ENCODE data around the gene TAX1BP1. TPM values are rescaled to one million over a fixed set of nuclear protein-coding genes. Genes with fewer than 3 reads are reported as not detected.

The TAX1BP1 gene
- total RNA-seq, 1 experiment from 2014 or later, result 101 TPM

DNA sequence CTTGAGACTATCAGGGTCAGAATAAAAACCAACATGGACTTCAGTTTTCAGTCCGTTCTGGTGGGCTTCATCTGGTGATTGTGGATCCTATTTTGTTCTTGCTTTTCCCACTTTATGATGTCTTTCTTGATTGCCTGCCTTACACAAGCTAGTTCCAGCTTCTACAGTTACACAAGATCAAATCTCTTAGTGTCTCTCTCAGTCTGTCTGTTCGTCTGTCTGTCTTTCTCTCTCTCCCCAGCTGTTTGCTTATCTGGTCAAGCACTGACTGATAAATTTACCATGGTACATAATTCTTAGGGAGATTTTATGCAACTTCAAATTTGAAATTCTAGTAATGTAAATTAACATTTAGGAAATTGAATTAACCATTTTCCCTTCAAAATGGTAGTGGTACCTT, 35.8 kb downstream of the TAX1BP1 start:
- DNase-seq (ENCODE audit: low read depth in 1 of 2, low spot score in 2 of 2), result no peak
- no peak overlapping the region for H3K27ac ChIP-seq
- H3K27me3 ChIP-seq (replicated peaks), result no peaks in the 10 kb centered on the region
- peaks cover 28% of the 10 kb centered on the region for H3K36me3 ChIP-seq
- no peaks in the 10 kb centered on the region for H3K4me1 ChIP-seq (replicated peaks)
- no peaks in the 10 kb centered on the region for H3K9me3 ChIP-seq (replicated peaks)
- H3K4me3 ChIP-seq, result no peak overlapping the region

- Histone ChIP-seq H3K36me3 (peaks cover 18% of the 10 kb centered on the region; the same call in 1 of the 2 replicates), H3K4me1 (replicated peaks) (no peaks in the 10 kb centered on the region), H3K4me3 (no peak overlapping the region), H3K9me3 (replicated peaks) (no peaks in the 10 kb centered on the region), H3K27ac (no peak overlapping the region), H3K27me3 (replicated peaks) (no peaks in the 10 kb centered on the region)
- no peak for DNase-seq (ENCODE audit: low read depth in 1 of 2, low spot score in 2 of 2)
Measured at GRCh38 chr7:27777662-27778061, 37.7 kb downstream of the TAX1BP1 start.

GRCh38 chr7:27779873-27780272, 39.9 kb downstream of the TAX1BP1 start:
- H3K4me1 ChIP-seq (replicated peaks), result peaks cover 6% of the 10 kb centered on the region; the same call in 1 of the 2 replicates
- H3K36me3 ChIP-seq, result peaks cover 10% of the 10 kb centered on the region; the same call in 1 of the 2 replicates
- H3K4me3 ChIP-seq, result no peak overlapping the region
- no peaks in the 10 kb centered on the region for H3K9me3 ChIP-seq (replicated peaks)
- H3K27ac ChIP-seq, result no peak overlapping the region
- H3K27me3 ChIP-seq (replicated peaks), result no peaks in the 10 kb centered on the region
- DNase-seq (ENCODE audit: low read depth in 1 of 2, low spot score in 2 of 2), result no peak

DNA sequence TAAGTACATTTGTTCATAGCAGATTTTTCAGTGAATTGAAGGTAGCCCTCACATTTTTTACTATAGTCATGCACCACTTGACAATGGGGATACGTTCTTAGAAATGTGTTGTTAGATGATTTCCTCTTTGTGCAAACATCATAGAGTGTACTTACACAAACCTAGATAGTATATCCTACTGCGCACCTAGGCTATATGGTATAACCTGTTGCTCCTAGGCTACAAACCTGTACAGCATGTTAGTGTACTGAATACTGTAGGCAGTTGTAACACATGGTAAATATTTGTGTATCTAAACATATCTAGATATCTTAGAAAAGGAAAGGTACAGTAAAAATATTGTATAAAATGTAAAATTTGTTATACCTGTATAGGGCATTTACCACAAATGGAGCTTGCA, 41.2 kb downstream of the TAX1BP1 start:
- no peaks in the 10 kb centered on the region for H3K9me3 ChIP-seq (replicated peaks)
- no peak overlapping the region for H3K4me3 ChIP-seq
- no peak for DNase-seq (ENCODE audit: low read depth in 1 of 2, low spot score in 2 of 2)
- H3K27me3 ChIP-seq (replicated peaks), result no peaks in the 10 kb centered on the region
- H3K4me1 ChIP-seq (replicated peaks), result peaks cover 6% of the 10 kb centered on the region; the same call in 1 of the 2 replicates
- H3K36me3 ChIP-seq, result peaks cover 15% of the 10 kb centered on the region
- H3K27ac ChIP-seq, result no peak overlapping the region

DNA sequence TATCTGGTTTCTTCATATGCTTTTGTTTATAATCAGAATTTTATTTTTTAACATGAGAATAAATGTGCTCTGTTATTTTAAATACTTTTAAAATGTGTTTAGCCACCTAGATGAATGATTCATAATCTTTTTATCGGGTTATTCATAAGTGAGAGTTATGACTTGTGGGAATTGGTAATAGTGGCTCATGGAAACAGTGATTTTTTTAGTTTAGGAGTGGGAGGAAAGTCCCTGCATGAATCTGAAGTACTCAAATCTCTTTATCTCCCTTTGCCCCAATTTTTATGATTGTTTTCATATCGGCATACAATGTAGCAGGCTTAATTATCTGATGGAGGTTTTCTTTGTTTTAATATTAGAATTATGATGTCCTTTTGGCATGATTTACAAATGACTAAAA, 42.9 kb downstream of the TAX1BP1 start:
- H3K36me3 ChIP-seq, result peaks cover 32% of the 10 kb centered on the region
- no peaks in the 10 kb centered on the region for H3K27me3 ChIP-seq (replicated peaks)
- H3K9me3 ChIP-seq (replicated peaks), result no peaks in the 10 kb centered on the region
- peaks cover 6% of the 10 kb centered on the region; the same call in 1 of the 2 replicates for H3K4me1 ChIP-seq (replicated peaks)
- DNase-seq (ENCODE audit: low read depth in 1 of 2, low spot score in 2 of 2), result no peak
- no peak overlapping the region for H3K27ac ChIP-seq
- no peak overlapping the region for H3K4me3 ChIP-seq

DNA sequence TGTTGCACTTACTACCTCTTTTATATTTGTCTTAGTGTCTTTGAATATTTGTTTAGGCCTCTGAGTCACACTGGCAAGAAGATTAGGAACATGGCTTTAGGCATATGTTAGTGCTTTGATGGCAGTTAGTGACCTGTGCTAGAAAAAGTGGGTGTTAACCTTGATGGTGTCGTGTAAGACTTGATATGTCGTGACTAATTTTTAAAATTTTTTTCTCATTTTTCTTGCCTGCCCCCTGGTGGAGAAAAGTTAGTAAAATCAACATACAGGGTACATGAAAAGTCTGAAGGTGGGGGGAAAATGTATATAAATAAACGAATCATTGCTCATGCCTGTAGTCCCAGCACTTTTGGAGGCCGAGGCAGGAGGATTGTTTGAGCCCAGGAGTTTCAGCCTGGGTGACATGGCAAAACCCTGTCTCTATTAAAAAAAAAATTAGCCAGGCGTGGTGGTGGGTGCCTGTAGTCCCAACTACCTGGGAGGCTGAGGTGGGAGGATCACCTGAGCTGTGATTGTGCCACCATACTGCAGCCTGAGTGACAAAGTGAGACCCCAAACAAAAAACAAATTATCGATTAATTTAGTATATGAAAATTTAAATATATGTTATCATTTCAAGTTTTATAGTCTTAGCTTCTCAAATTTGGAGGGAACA, 44.6 kb downstream of the TAX1BP1 start:
- peak in 1 of 2 experiments; percentile 61 for DNase-seq (ENCODE audit: low read depth in 1 of 2, low spot score in 2 of 2)
- H3K27ac ChIP-seq, result no peak overlapping the region
- peaks cover 41% of the 10 kb centered on the region for H3K36me3 ChIP-seq
- no peaks in the 10 kb centered on the region for H3K27me3 ChIP-seq (replicated peaks)
- H3K9me3 ChIP-seq (replicated peaks), result no peaks in the 10 kb centered on the region
- peaks cover 6% of the 10 kb centered on the region; the same call in 1 of the 2 replicates for H3K4me1 ChIP-seq (replicated peaks)
- H3K4me3 ChIP-seq, result no peak overlapping the region

GRCh38 chr7:27788437-27788836, 48.5 kb downstream of the TAX1BP1 start:
- no peak overlapping the region for H3K4me3 ChIP-seq
- H3K27ac ChIP-seq, result no peak overlapping the region
- peaks cover 58% of the 10 kb centered on the region for H3K36me3 ChIP-seq
- H3K4me1 ChIP-seq (replicated peaks), result peaks cover 15% of the 10 kb centered on the region
- no peaks in the 10 kb centered on the region for H3K27me3 ChIP-seq (replicated peaks)
- DNase-seq (ENCODE audit: low read depth in 1 of 2, low spot score in 2 of 2), result no peak
- no peaks in the 10 kb centered on the region for H3K9me3 ChIP-seq (replicated peaks)

GRCh38 chr7:27793780-27794179, 53.8 kb downstream of the TAX1BP1 start:
- H3K27ac ChIP-seq, result no peak overlapping the region
- H3K4me1 ChIP-seq (replicated peaks), result peaks cover 16% of the 10 kb centered on the region
- no peaks in the 10 kb centered on the region for H3K27me3 ChIP-seq (replicated peaks)
- DNase-seq (ENCODE audit: low read depth in 1 of 2, low spot score in 2 of 2), result no peak
- no peaks in the 10 kb centered on the region for H3K9me3 ChIP-seq (replicated peaks)
- peaks cover 55% of the 10 kb centered on the region for H3K36me3 ChIP-seq
- H3K4me3 ChIP-seq, result no peak overlapping the region

GRCh38 chr7:27795977-27796376, 56.0 kb downstream of the TAX1BP1 start:
- Histone ChIP-seq H3K27ac (no peak overlapping the region), H3K4me3 (no peak overlapping the region), H3K4me1 (replicated peaks) (peaks cover 16% of the 10 kb centered on the region)

DNA sequence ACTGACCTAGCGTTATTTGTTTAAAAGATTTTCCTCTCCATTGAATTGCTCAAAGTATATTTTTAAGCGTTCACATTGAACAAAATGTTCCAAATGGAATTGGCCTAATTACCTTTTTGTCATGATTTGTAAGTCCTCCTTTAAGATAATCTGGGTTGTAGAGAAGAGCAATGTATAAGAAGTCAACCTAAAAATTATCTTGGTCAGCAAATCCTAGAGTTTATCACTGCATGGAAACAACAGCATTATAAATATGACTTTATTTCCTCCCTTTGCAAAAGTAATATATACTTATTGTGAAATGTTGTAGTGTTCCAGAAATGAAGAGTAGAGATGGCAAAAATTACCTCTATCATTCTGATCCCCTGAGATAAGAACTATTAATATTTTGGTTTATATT, 59.2 kb downstream of the TAX1BP1 start:
- Histone ChIP-seq H3K9me3 (replicated peaks) (no peaks in the 10 kb centered on the region), H3K36me3 (peaks cover 35% of the 10 kb centered on the region), H3K4me1 (replicated peaks) (0 out of 2 replicates have a peak, but pooled peaks cover 2% of the 10 kb centered on the region), H3K4me3 (no peak overlapping the region), H3K27ac (no peak overlapping the region), H3K27me3 (replicated peaks) (no peaks in the 10 kb centered on the region)
- DNase-seq (ENCODE audit: low read depth in 1 of 2, low spot score in 2 of 2), result no peak

More at GRCh38 chr7:27795977-27796376, 56.0 kb downstream of the TAX1BP1 start:
- no peaks in the 10 kb centered on the region for H3K9me3 ChIP-seq (replicated peaks)
- no peaks in the 10 kb centered on the region for H3K27me3 ChIP-seq (replicated peaks)
- no peak for DNase-seq (ENCODE audit: low read depth in 1 of 2, low spot score in 2 of 2)
- peaks cover 52% of the 10 kb centered on the region for H3K36me3 ChIP-seq

DNA sequence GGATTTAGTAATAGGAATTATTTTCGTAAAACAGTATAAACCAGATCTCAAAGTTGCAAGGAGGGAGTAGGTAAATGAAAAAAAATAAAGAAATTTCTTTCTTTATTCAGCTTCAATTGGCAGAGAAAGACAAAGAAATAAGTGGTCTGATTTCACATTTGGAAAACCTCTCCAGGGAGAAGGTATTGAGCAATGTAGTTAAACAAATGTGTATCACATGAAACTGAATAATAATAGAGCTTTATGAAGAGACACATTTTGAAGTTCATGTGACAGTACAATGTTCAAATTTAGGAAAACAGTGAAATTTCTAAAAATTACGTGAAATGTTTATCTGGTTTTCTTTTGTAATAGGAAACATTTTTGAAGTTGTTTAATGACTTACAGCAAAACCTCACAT, 63.0 kb downstream of the TAX1BP1 start:
- H3K4me3 ChIP-seq, result no peak overlapping the region
- H3K27ac ChIP-seq, result no peak overlapping the region

GRCh38 chr7:27804139-27804538, 64.2 kb downstream of the TAX1BP1 start:
- H3K9me3 ChIP-seq (replicated peaks), result no peaks in the 10 kb centered on the region
- no peak overlapping the region for H3K27ac ChIP-seq
- no peak overlapping the region for H3K4me3 ChIP-seq
- no peaks in the 10 kb centered on the region for H3K27me3 ChIP-seq (replicated peaks)
- peaks cover 11% of the 10 kb centered on the region for H3K36me3 ChIP-seq
- DNase-seq (ENCODE audit: low read depth in 1 of 2, low spot score in 2 of 2), result no peak
- H3K4me1 ChIP-seq (replicated peaks), result peaks cover 10% of the 10 kb centered on the region

More for the DNA sequence above, 63.0 kb downstream of the TAX1BP1 start:
- no peak for DNase-seq (ENCODE audit: low read depth in 1 of 2, low spot score in 2 of 2)
- H3K36me3 ChIP-seq, result peaks cover 11% of the 10 kb centered on the region
- no peaks in the 10 kb centered on the region for H3K9me3 ChIP-seq (replicated peaks)
- peaks cover 3% of the 10 kb centered on the region; the same call in 1 of the 2 replicates for H3K4me1 ChIP-seq (replicated peaks)
- no peaks in the 10 kb centered on the region for H3K27me3 ChIP-seq (replicated peaks)

DNA sequence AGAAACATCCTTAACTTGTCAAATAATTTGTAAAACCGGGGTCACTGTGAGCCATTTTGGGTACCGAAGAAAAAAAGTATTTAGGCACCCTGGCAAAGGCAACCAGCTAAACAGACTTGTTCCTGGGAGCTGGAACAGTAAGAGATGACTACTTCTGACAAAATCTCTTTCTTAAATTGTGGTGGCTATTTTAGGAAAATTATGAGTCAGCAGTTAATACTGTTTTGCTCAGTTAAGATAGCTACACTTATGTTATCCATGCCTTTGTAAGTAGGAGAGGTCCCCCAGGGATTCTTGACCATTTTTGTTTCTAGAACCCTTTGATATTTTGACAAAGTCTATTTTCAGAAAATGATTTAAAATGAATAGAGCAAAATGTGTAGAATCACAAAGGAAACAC, 68.7 kb downstream of the TAX1BP1 start:
- peaks cover 12% of the 10 kb centered on the region; the same call in 1 of the 2 replicates for H3K36me3 ChIP-seq
- H3K4me3 ChIP-seq, result no peak overlapping the region
- no peaks in the 10 kb centered on the region for H3K9me3 ChIP-seq (replicated peaks)
- H3K4me1 ChIP-seq (replicated peaks), result peaks cover 10% of the 10 kb centered on the region
- no peak for DNase-seq (ENCODE audit: low read depth in 1 of 2, low spot score in 2 of 2)
- no peaks in the 10 kb centered on the region for H3K27me3 ChIP-seq (replicated peaks)
- no peak overlapping the region for H3K27ac ChIP-seq

- no peaks in the 10 kb centered on the region for H3K9me3 ChIP-seq (replicated peaks)
- no peak overlapping the region for H3K27ac ChIP-seq
- no peak for DNase-seq (ENCODE audit: low read depth in 1 of 2, low spot score in 2 of 2)
- H3K4me1 ChIP-seq (replicated peaks), result peaks cover 10% of the 10 kb centered on the region
- no peak overlapping the region for H3K4me3 ChIP-seq
- peaks cover 12% of the 10 kb centered on the region; the same call in 1 of the 2 replicates for H3K36me3 ChIP-seq
- H3K27me3 ChIP-seq (replicated peaks), result no peaks in the 10 kb centered on the region
Measured at GRCh38 chr7:27810186-27810585, 70.2 kb downstream of the TAX1BP1 start.
